Neuron (in vitro differentiated cells): ENCODE results near the gene GJE1.
A peak's percentile ranks its signal among the peaks of the same experiment; 100 is the strongest.
"Not testable (repeated sequence)": the region's sequence is repeated elsewhere in the genome, so short reads cannot be mapped to it uniquely, and the experiment has no call there.

Experiments
- H2AFZ ChIP-seq: one replicate; pipeline ENCODE4 v1.6.1; 2013; ENCODE audit warnings: low read depth, mild to moderate bottlenecking, inconsistent platforms, low read length, moderate library complexity
- H3K27me3 ChIP-seq: one replicate; pipeline ENCODE4 v1.6.1; 2013; ENCODE audit warnings: low read length; ENCODE audit not compliant: insufficient read depth
- H3K36me3 ChIP-seq: one replicate; pipeline ENCODE4 v1.6.1; 2013; ENCODE audit warnings: low read length; ENCODE audit not compliant: insufficient read depth
- H3K4me1 ChIP-seq: one replicate; pipeline ENCODE4 v1.6.1; 2013; ENCODE audit warnings: low read length; ENCODE audit not compliant: insufficient read depth
- H3K4me3 ChIP-seq: 2 replicates; pipeline ENCODE4 v1.5.1; 2013; ENCODE audit warnings: mild to moderate bottlenecking, low read length, moderate library complexity
- H3K9me3 ChIP-seq: one replicate; pipeline ENCODE4 v1.6.1; 2013; ENCODE audit warnings: low read length

The GJE1 gene

GRCh38 chr6:142132625-142133024 lies at the start of gene GJE1:
Gene GJE1, plus strand, starts transcription at chr6:142132925. Its CDS starts 234 bp downstream, at chr6:142133159.
- H2AFZ ChIP-seq, result no peak within 1 kb of the TSS
- H3K4me3 ChIP-seq, result no peak within 1 kb of the TSS
- H3K4me1 ChIP-seq, result no peaks in the 10 kb centered on the region
- H3K36me3 ChIP-seq, result no peaks in the 10 kb centered on the region
- no peaks in the 10 kb centered on the region for H3K27me3 ChIP-seq
- no peaks in the 10 kb centered on the region for H3K9me3 ChIP-seq

- H2AFZ ChIP-seq, result peak overlapping the region; percentile 18
- no peaks in the 10 kb centered on the region for H3K36me3 ChIP-seq
- H3K4me1 ChIP-seq, result peaks cover 5% of the 10 kb centered on the region
- peaks cover 12% of the 10 kb centered on the region for H3K27me3 ChIP-seq
- no peaks in the 10 kb centered on the region for H3K9me3 ChIP-seq
- peak overlapping the region; percentile 32 for H3K4me3 ChIP-seq
Measured at GRCh38 chr6:142087950-142088857, 44.5 kb upstream of the GJE1 start.

GRCh38 chr6:142088858-142089216 lies 43.9 kb upstream of the GJE1 start:
- peaks cover 12% of the 10 kb centered on the region for H3K27me3 ChIP-seq
- H3K4me1 ChIP-seq, result peaks cover 5% of the 10 kb centered on the region
- peak overlapping the region; percentile 18 for H2AFZ ChIP-seq
- H3K4me3 ChIP-seq, result peak overlapping the region; percentile 32
- H3K36me3 ChIP-seq, result no peaks in the 10 kb centered on the region
- H3K9me3 ChIP-seq, result no peaks in the 10 kb centered on the region

- not testable (repeated sequence) for H3K4me1 ChIP-seq, H3K9me3 ChIP-seq, H3K4me3 ChIP-seq, H3K36me3 ChIP-seq, H2AFZ ChIP-seq, H3K27me3 ChIP-seq
Measured at GRCh38 chr6:142104820-142105219, 27.9 kb upstream of the GJE1 start.

- H3K4me3 ChIP-seq, H3K9me3 ChIP-seq, H3K4me1 ChIP-seq, H3K27me3 ChIP-seq, H2AFZ ChIP-seq, H3K36me3 ChIP-seq: not testable (repeated sequence)
Measured at GRCh38 chr6:142110820-142111219, 21.9 kb upstream of the GJE1 start.

GRCh38 chr6:142112451-142113061 lies 20.2 kb upstream of the GJE1 start:
- H3K4me3 ChIP-seq, result no peak overlapping the region
- no peak overlapping the region for H2AFZ ChIP-seq
- H3K27me3 ChIP-seq, result no peaks in the 10 kb centered on the region
- H3K4me1 ChIP-seq, result no peaks in the 10 kb centered on the region
- H3K36me3 ChIP-seq, result no peaks in the 10 kb centered on the region
- H3K9me3 ChIP-seq, result no peaks in the 10 kb centered on the region

GRCh38 chr6:142117366-142117765 lies 15.4 kb upstream of the GJE1 start:
- Histone ChIP-seq H2AFZ (no peak overlapping the region), H3K27me3 (no peaks in the 10 kb centered on the region), H3K36me3 (no peaks in the 10 kb centered on the region), H3K9me3 (no peaks in the 10 kb centered on the region), H3K4me3 (no peak overlapping the region), H3K4me1 (no peaks in the 10 kb centered on the region)

- no peaks in the 10 kb centered on the region for H3K36me3 ChIP-seq
- H3K4me3 ChIP-seq, result no peak overlapping the region
- no peaks in the 10 kb centered on the region for H3K27me3 ChIP-seq
- H3K4me1 ChIP-seq, result no peaks in the 10 kb centered on the region
- H3K9me3 ChIP-seq, result no peaks in the 10 kb centered on the region
- H2AFZ ChIP-seq, result no peak overlapping the region
Measured at GRCh38 chr6:142118328-142118727, 14.4 kb upstream of the GJE1 start.

GRCh38 chr6:142118925-142119324 lies 13.8 kb upstream of the GJE1 start:
- Histone ChIP-seq H3K27me3 (no peaks in the 10 kb centered on the region), H3K4me3 (no peak overlapping the region), H3K36me3 (no peaks in the 10 kb centered on the region), H3K9me3 (no peaks in the 10 kb centered on the region), H2AFZ (no peak overlapping the region), H3K4me1 (no peaks in the 10 kb centered on the region)

- Histone ChIP-seq H3K9me3 (no peaks in the 10 kb centered on the region), H3K4me3 (no peak overlapping the region), H2AFZ (no peak overlapping the region), H3K4me1 (no peaks in the 10 kb centered on the region), H3K36me3 (no peaks in the 10 kb centered on the region), H3K27me3 (no peaks in the 10 kb centered on the region)
Measured at GRCh38 chr6:142121342-142121741, 11.4 kb upstream of the GJE1 start.

GRCh38 chr6:142130814-142131213 lies 1.9 kb upstream of the GJE1 start:
- H3K27me3 ChIP-seq, result no peaks in the 10 kb centered on the region
- no peaks in the 10 kb centered on the region for H3K36me3 ChIP-seq
- H3K9me3 ChIP-seq, result no peaks in the 10 kb centered on the region
- H2AFZ ChIP-seq, result no peak overlapping the region
- no peak overlapping the region for H3K4me3 ChIP-seq
- no peaks in the 10 kb centered on the region for H3K4me1 ChIP-seq

GRCh38 chr6:142138876-142139275 lies 6.2 kb downstream of the GJE1 start:
- no peak overlapping the region for H3K4me3 ChIP-seq
- no peak overlapping the region for H2AFZ ChIP-seq
- no peaks in the 10 kb centered on the region for H3K9me3 ChIP-seq
- no peaks in the 10 kb centered on the region for H3K27me3 ChIP-seq
- H3K4me1 ChIP-seq, result no peaks in the 10 kb centered on the region
- no peaks in the 10 kb centered on the region for H3K36me3 ChIP-seq

- H3K36me3 ChIP-seq, H3K4me1 ChIP-seq, H3K9me3 ChIP-seq, H3K27me3 ChIP-seq, H3K4me3 ChIP-seq, H2AFZ ChIP-seq: not testable (repeated sequence)
Measured at GRCh38 chr6:142141531-142141930, 8.8 kb downstream of the GJE1 start.
